Colonic mucosa (tissue), 4 donors: ENCODE data around the gene RTN4IP1. TPM values are rescaled to one million over a fixed set of nuclear protein-coding genes. Genes with fewer than 3 reads are reported as not detected.

Source experiments
- DNase-seq: peaks from one replicate; pipeline ENCODE4 v3.0.0-alpha.2; 2020
- H3K27ac ChIP-seq: fragments of 200-600 bp; one replicate; pipeline ENCODE4 v1.8.0; 2021
- H3K27me3 ChIP-seq: fragments of 200-600 bp; one replicate; pipeline ENCODE4 v1.8.0; 2021
- H3K36me3 ChIP-seq: fragments of 200-600 bp; one replicate; pipeline ENCODE4 v1.8.0; 2021
- H3K4me1 ChIP-seq: fragments of 200-600 bp; one replicate; pipeline ENCODE4 v1.8.0; 2021; ENCODE audit warnings: mild to moderate bottlenecking
- H3K4me3 ChIP-seq: fragments of 200-600 bp; one replicate; pipeline ENCODE4 v1.8.0; 2021
- H3K9ac ChIP-seq, 2 donors: one replicate each; pipeline ENCODE4 v1.7.0; 2013; ENCODE audit warnings: control low read depth in 2 of 2, low read depth in 2 of 2, low read length in 2 of 2
- H3K9me3 ChIP-seq: fragments of 200-600 bp; one replicate; pipeline ENCODE4 v1.8.0; 2021
- CTCF ChIP-seq: fragments of 200-600 bp; IDR thresholded peaks from one replicate; pipeline ENCODE4 v1.8.0; 2022; ENCODE audit warnings: antibody characterized with exemption, mild to moderate bottlenecking
- intact Hi-C: fragments of 100-400 bp; cut with DNase I; formaldehyde crosslinking; loops from one replicate; pipeline ENCODE4 v1.14.1; 2022
- total RNA-seq, 2 donors: library from RNA; stranded (reverse); fragmentation: NEBNext Ultra II Directional in 1 of 2; extraction: Animal tissue kit (Norgen Biotek cat#: 25700) in 1 of 2; gene quantifications; one replicate each; pipeline ENCODE4 v1.2.1, GENCODE V29; 2021
- donor health status: healthy.
- donor health status: DM: no; HTN: no; CAD: no.
- donor health status: DM: no; HTN: no; CAD: no.

RTN4IP1 gene
- total RNA-seq, 2 donors from 2014 or later = 12.2 to 18.5 TPM

GRCh38 chr6:106527979-106528378 lies 101.3 kb downstream of the RTN4IP1 start:
- intact Hi-C loops = no loop called here
- peaks cover 5% of the 10 kb centered on the region for H3K4me1 ChIP-seq
- H3K36me3 ChIP-seq = no peaks in the 10 kb centered on the region
- H3K27me3 ChIP-seq = no peaks in the 10 kb centered on the region
- no peaks in the 10 kb centered on the region for H3K9me3 ChIP-seq
- H3K4me3 ChIP-seq = no peak overlapping the region
- no peak for DNase-seq
- no peak overlapping the region for H3K9ac ChIP-seq
- no peak overlapping the region for H3K27ac ChIP-seq
- no peak for TF ChIP-seq CTCF

DNA sequence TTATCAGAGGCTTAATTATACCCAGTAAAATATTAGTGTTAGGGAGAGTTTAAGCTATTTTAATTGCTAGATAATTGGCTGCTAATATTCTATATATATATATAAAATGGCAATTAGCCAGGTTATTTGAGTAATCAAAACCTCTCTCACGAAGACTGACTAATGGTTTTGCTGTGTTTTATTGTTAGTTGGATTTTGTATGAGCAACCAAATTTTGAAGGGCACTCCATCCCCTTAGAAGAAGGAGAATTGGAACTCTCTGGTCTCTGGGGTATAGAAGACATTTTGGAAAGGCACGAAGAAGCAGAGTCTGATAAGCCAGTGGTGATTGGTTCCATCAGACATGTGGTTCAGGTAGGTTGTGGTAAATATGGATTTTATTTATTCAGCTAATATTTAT lies 102.2 kb downstream of the RTN4IP1 start:
- no peak for TF ChIP-seq CTCF
- no peak for DNase-seq
- Histone ChIP-seq H3K9ac (no peak overlapping the region), H3K27ac (no peak overlapping the region), H3K9me3 (no peaks in the 10 kb centered on the region), H3K36me3 (no peaks in the 10 kb centered on the region), H3K27me3 (no peaks in the 10 kb centered on the region), H3K4me1 (peaks cover 5% of the 10 kb centered on the region), H3K4me3 (no peak overlapping the region)
- intact Hi-C loops = no loop called here

DNA sequence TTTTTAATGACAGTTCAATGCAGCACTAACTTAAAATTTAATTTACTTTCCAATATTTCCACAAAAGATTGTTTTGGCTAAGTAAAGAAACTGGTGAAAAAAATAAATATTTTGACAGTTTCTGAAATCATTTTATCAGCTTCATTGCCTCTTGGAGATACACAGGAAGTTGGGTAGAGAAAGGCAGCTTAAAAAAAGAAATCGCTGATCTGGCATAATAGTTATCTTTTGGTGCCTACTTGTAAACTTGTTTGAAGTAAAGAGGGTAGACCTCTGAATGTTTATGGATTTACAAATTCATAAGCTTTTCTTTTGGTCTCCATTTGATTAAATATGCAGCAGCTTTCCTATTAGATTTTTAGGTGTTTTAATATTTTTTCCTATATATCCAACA lies 103.4 kb downstream of the RTN4IP1 start:
- no peak for DNase-seq
- Histone ChIP-seq H3K27me3 (no peaks in the 10 kb centered on the region), H3K4me3 (no peak overlapping the region), H3K4me1 (peaks cover 5% of the 10 kb centered on the region), H3K27ac (peak overlapping the region; percentile 71), H3K9me3 (no peaks in the 10 kb centered on the region), H3K9ac (no peak overlapping the region), H3K36me3 (no peaks in the 10 kb centered on the region)
- intact Hi-C loops = no loop called here
- no peak for TF ChIP-seq CTCF

DNA sequence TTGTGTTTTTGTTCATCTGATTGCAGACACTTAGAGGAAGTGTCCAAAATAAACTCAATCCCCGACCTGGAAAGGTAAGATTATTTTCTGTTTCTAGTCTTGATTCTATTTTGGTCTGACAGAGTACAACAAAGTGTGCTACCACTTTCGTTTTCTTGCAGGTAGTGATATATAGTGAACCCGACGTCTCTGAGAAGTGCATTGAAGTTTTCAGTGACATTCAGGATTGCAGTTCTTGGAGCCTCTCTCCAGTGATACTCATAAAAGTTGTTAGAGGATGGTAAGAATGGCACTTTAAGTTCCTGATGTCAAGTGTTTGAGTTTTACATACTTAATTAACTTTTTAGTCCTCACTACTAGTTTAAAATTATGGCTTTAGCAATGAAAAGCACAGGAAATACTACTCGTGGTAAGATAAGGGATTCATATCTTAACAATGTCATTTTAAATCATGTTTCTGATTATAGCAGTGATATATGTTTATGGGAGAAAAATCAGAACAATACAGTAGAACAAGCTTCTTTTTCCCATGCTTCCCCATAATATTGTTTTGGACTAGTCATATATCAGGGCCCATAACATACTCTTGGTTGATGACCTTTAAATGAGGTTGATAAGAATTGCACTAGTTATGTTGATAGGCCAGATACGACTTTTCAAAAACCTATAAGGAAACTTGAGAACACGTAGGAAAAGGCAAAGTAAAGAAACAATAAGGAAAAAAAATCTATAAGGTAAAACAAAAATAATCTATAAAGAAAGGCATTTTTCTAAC lies 104.0 kb downstream of the RTN4IP1 start:
- Histone ChIP-seq H3K4me3 (no peak overlapping the region), H3K27ac (peak overlapping the region; percentile 71), H3K9ac (peak overlapping the region in 1 of 2 donors; percentile 23), H3K27me3 (no peaks in the 10 kb centered on the region), H3K4me1 (peaks cover 5% of the 10 kb centered on the region), H3K36me3 (no peaks in the 10 kb centered on the region), H3K9me3 (no peaks in the 10 kb centered on the region)
- intact Hi-C loops = no loop called here
- TF ChIP-seq CTCF = no peak
- DNase-seq = no peak

DNA sequence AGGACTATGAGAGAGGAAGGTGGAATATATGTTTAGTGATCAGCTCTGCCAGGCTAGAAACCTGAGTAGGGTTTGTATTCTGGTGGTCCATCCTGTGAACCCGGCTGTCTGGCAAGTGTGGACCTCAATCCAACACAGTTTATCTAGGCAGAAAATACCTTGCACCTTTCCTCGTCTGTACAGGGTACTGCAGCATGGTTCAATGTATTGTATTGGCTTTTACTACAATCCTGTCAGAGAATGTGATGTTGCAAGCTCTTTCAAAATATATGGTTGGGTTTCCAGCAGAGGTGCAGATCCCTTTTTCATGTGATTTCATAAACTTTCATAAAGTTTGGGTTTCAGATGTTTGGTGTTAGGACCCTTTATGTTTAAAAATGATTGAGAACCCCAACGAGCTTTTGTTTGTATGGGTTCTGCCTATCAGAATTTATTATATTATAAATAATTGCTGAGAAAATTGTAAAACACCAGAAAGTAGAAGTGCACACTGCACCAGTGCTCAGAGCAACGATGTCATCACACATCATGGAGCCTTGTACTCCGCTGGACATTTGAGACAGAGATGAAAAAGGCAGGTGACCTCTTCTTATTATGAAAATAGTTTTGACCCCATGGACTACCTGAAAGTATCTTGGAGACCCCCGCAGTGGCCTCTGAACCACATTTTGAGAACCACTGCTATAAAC lies 106.6 kb downstream of the RTN4IP1 start:
- peak overlapping the region; percentile 71 for H3K27ac ChIP-seq
- H3K9me3 ChIP-seq = no peaks in the 10 kb centered on the region
- no peak for DNase-seq
- intact Hi-C loops = no loop called here
- no peak overlapping the region for H3K4me3 ChIP-seq
- no peaks in the 10 kb centered on the region for H3K27me3 ChIP-seq
- no peak for TF ChIP-seq CTCF
- H3K36me3 ChIP-seq = no peaks in the 10 kb centered on the region
- peaks cover 10% of the 10 kb centered on the region for H3K4me1 ChIP-seq
- H3K9ac ChIP-seq = no peak overlapping the region

Other genes starting within 250 kb of the RTN4IP1 start
- gene QRSL1, start 80 bp upstream of the RTN4IP1 start, total RNA-seq = 10 to 100 TPM; 16.0 to 21.1 TPM